Measurements from ENCODE around the gene THUMPD3. TPM values are rescaled to one million over a fixed set of nuclear protein-coding genes. Genes with fewer than 3 reads are reported as not detected.

Gene THUMPD3
- total and polyA plus RNA-seq, 2 donors (not counting 1 experiment from before 2014, with no cell fraction given): 57.8 to 59.9 TPM

GRCh38 chr3:9435316-9435715 is 72.5 kb downstream of the THUMPD3 start:
- no peak for TF ChIP-seq EZH2 (IDR thresholded peaks at IDR 0.05; ENCODE audit: low read length, missing control alignments)
- TF ChIP-seq, protein P1, sequence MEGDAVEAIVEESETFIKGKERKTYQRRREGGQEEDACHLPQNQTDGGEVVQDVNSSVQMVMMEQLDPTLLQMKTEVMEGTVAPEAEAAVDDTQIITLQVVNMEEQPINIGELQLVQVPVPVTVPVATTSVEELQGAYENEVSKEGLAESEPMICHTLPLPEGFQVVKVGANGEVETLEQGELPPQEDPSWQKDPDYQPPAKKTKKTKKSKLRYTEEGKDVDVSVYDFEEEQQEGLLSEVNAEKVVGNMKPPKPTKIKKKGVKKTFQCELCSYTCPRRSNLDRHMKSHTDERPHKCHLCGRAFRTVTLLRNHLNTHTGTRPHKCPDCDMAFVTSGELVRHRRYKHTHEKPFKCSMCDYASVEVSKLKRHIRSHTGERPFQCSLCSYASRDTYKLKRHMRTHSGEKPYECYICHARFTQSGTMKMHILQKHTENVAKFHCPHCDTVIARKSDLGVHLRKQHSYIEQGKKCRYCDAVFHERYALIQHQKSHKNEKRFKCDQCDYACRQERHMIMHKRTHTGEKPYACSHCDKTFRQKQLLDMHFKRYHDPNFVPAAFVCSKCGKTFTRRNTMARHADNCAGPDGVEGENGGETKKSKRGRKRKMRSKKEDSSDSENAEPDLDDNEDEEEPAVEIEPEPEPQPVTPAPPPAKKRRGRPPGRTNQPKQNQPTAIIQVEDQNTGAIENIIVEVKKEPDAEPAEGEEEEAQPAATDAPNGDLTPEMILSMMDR (conservative IDR thresholded peaks at IDR 0.05 in 1 of 2, IDR thresholded peaks at IDR 0.05 in 1 of 2; ENCODE audit: low read depth in 1 of 2, low read length in 2 of 2): no peak
- Histone ChIP-seq H3K79me2 (ENCODE audit: control insufficient read depth, insufficient read depth, low read length) (peaks cover 46% of the 10 kb centered on the region), H3K9ac (ENCODE audit: insufficient read depth, low read length) (no peak overlapping the region), H4K20me1 (ENCODE audit: control insufficient read depth, extremely low read depth, insufficient read depth, low read length) (no peaks in the 10 kb centered on the region), H3K36me3 (ENCODE audit: control insufficient read depth, insufficient read depth, low read length) (peaks cover 20% of the 10 kb centered on the region), H3K4me3 (replicated peaks in 1 of 4; ENCODE audit: control extremely low read depth in 1 of 4, insufficient read depth in 1 of 4, low read depth in 3 of 4, low read length in 4 of 4) (no peak overlapping the region), H3K27me3 (ENCODE audit: control insufficient read depth, insufficient read depth, low read length) (no peaks in the 10 kb centered on the region), H3K4me2 (ENCODE audit: extremely low read depth, insufficient read depth, low read length) (no peak overlapping the region), H3K9me3 (ENCODE audit: control insufficient read depth, insufficient read depth, low read depth, low read length) (no peaks in the 10 kb centered on the region), H2AFZ (ENCODE audit: low read length) (no peak overlapping the region), H3K4me1 (ENCODE audit: control insufficient read depth, extremely low read depth, insufficient read depth, low read length) (no peaks in the 10 kb centered on the region), H3K27ac (ENCODE audit: insufficient read depth, low read length) (no peak overlapping the region)
- no peak for DNase-seq (ENCODE audit: low read depth in 2 of 2)

Other genes starting within 250 kb of the THUMPD3 start
- gene SRGAP3, start 113.4 kb upstream of the THUMPD3 start, total RNA-seq: 10.0 and 12.4 TPM in 2 replicates
- gene SRGAP3, start 113.4 kb upstream of the THUMPD3 start, polyA plus RNA-seq: 0.92 and 1.4 TPM in 2 replicates
- gene SETD5, start 34.6 kb downstream of the THUMPD3 start, total RNA-seq: 29.8 and 53.7 TPM in 2 replicates
- gene SETD5, start 34.6 kb downstream of the THUMPD3 start, polyA plus RNA-seq: 39.5 and 62.5 TPM in 2 replicates
- gene LHFPL4, start 190.8 kb downstream of the THUMPD3 start, total RNA-seq: under 0.01 and 0.17 TPM in 2 replicates
- gene LHFPL4, start 190.8 kb downstream of the THUMPD3 start, polyA plus RNA-seq: 0.01 TPM in 1 of 2 replicates, not detected in the other